Keratinocyte (primary cell): Measurements from ENCODE around the gene HIVEP2. TPM values are rescaled to one million over a fixed set of nuclear protein-coding genes. Genes with fewer than 3 reads are reported as not detected.

Source experiments
- DNase-seq: peaks from one replicate; pipeline ENCODE4 v3.0.0-alpha.2; 2011; ENCODE audit warnings: low read depth, missing footprints, low spot score
- FAIRE-seq: peaks from 2 replicates; lab custom pipeline; 2011; peaks lifted over from hg19 to GRCh38; lab: Jason Lieb, UNC
- H2AFZ ChIP-seq: 2 replicates; pipeline ENCODE4 v1.6.0; 2012; ENCODE audit warnings: low read length, control low read depth, inconsistent platforms; ENCODE audit not compliant: control insufficient read depth
- H3K27ac ChIP-seq: 2 replicates; pipeline ENCODE4 v1.5.1; 2011; ENCODE audit warnings: low read length; ENCODE audit not compliant: control insufficient read depth, insufficient read depth
- H3K27me3 ChIP-seq: 3 replicates; pipeline ENCODE4 v1.6.0; 2011; ENCODE audit warnings: low read length; ENCODE audit not compliant: control insufficient read depth, insufficient read depth; ENCODE audit errors: extremely low read depth
- H3K36me3 ChIP-seq, 2 experiments: 2 replicates in 1 of 2; 3 replicates in 1 of 2; pipeline ENCODE4 v1.5.1; 2011; ENCODE audit warnings: low read length in 2 of 2, mild to moderate bottlenecking in 1 of 2; ENCODE audit not compliant: control insufficient read depth in 2 of 2, insufficient read depth in 2 of 2; ENCODE audit errors: extremely low read depth in 1 of 2
- H3K4me1 ChIP-seq: 3 replicates; pipeline ENCODE4 v1.5.1; 2011; ENCODE audit warnings: low read length; ENCODE audit not compliant: control insufficient read depth, insufficient read depth; ENCODE audit errors: extremely low read depth
- H3K4me2 ChIP-seq: 3 replicates; pipeline ENCODE4 v1.6.0; 2011; ENCODE audit warnings: low read depth, low read length; ENCODE audit not compliant: control insufficient read depth, insufficient read depth; ENCODE audit errors: extremely low read depth
- H3K4me3 ChIP-seq, 3 experiments: fragments of 200-600 bp in 1 of 3; sonication (generic) in 1 of 3; 2 replicates in 2 of 3; 3 replicates in 1 of 3; pipeline ENCODE4 v1.5.1; 2011 to 2016; ENCODE audit warnings: low read length in 3 of 3, mild to moderate bottlenecking in 3 of 3, control low read depth in 2 of 3, inconsistent platforms in 1 of 3, low read depth in 1 of 3, mixed read lengths in 1 of 3, mixed run types in 1 of 3, moderate library complexity in 1 of 3; ENCODE audit not compliant: control insufficient read depth in 2 of 3, insufficient read depth in 2 of 3; ENCODE audit errors: extremely low read depth in 1 of 3
- H3K79me2 ChIP-seq: 2 replicates; pipeline ENCODE4 v1.6.0; 2012; ENCODE audit warnings: low read length; ENCODE audit not compliant: control insufficient read depth, insufficient read depth
- H3K9ac ChIP-seq: 3 replicates; pipeline ENCODE4 v1.6.0; 2011; ENCODE audit warnings: low read length; ENCODE audit not compliant: control insufficient read depth, insufficient read depth; ENCODE audit errors: extremely low read depth
- H3K9me1 ChIP-seq: 3 replicates; pipeline ENCODE4 v1.6.0; 2011; ENCODE audit warnings: low read length; ENCODE audit not compliant: control insufficient read depth, insufficient read depth; ENCODE audit errors: extremely low read depth
- H3K9me3 ChIP-seq: 2 replicates; pipeline ENCODE4 v1.5.1; 2012; ENCODE audit warnings: low read depth, low read length; ENCODE audit not compliant: control insufficient read depth
- H4K20me1 ChIP-seq: 3 replicates; pipeline ENCODE4 v1.6.0; 2011; ENCODE audit warnings: low read length; ENCODE audit not compliant: control insufficient read depth, insufficient read depth; ENCODE audit errors: extremely low read depth
- CTCF ChIP-seq, 3 experiments: IDR thresholded peaks in 1 of 3; conservative IDR thresholded peaks in 1 of 3; optimal IDR thresholded peaks in 1 of 3; 2 replicates in 2 of 3; 3 replicates in 1 of 3; pipeline versions ENCODE3 to v1.5.1; 2011; ENCODE audit warnings: low read length in 3 of 3, mild to moderate bottlenecking in 3 of 3, moderate library complexity in 2 of 3, control low read depth in 1 of 3, inconsistent platforms in 1 of 3; ENCODE audit not compliant: insufficient read depth in 2 of 3; ENCODE audit errors: extremely low read depth in 1 of 3
- EZH2 ChIP-seq: IDR thresholded peaks from one replicate; pipeline ENCODE4 v1.6.1; 2012; ENCODE audit warnings: inconsistent platforms, mild to moderate bottlenecking, low read length, moderate library complexity
- dilution Hi-C: fragments of 300-500 bp; cut with MboI; formaldehyde crosslinking; loops from one replicate; pipeline ENCODE4 v1.7.0; 2020; ENCODE audit warnings: low sequenced_read_pairs; ENCODE audit not compliant: extremely low pct_ligation_motif_present
- polyA plus RNA-seq, 5 experiments: library from polyadenylated mRNA; depleted of rRNA in 3 of 5; stranded (reverse) in 3 of 5; stranded (forward) in 1 of 5; unstranded in 1 of 5; fragments of >200 nt; gene quantifications; 1 replicate in 1 of 5; 2 replicates in 3 of 5; 3 replicates in 1 of 5; pipeline versions ENCODE4 v1.2.1 to v1.2.3, GENCODE V29; 2011 to 2012; ENCODE audit warnings: missing spikeins in 2 of 5, low read depth in 1 of 5, low replicate concordance in 1 of 5

The HIVEP2 gene
- polyA plus RNA-seq, 1 donor (not counting 4 experiments of a cell fraction or from before 2014, with no cell fraction given) = 8.9 TPM

GRCh38 chr6:142829556-142829955 is 115.4 kb downstream of the HIVEP2 start:
- no peaks in the 10 kb centered on the region for H3K27me3 ChIP-seq
- H4K20me1 ChIP-seq = no peaks in the 10 kb centered on the region
- TF ChIP-seq EZH2 = no peak
- no peak for TF ChIP-seq CTCF (optimal IDR thresholded peaks at IDR 0.05 in 1 of 3, IDR thresholded peaks at IDR 0.05 in 1 of 3, conservative IDR thresholded peaks at IDR 0.05 in 1 of 3; ENCODE audit: extremely low read depth in 1 of 3, insufficient read depth in 2 of 3, low read length in 3 of 3)
- no peak overlapping the region for H3K4me3 ChIP-seq
- dilution Hi-C loops = no loop called here
- H3K4me2 ChIP-seq = no peak overlapping the region
- no peak for DNase-seq
- H3K9me1 ChIP-seq = no peaks in the 10 kb centered on the region
- H3K9me3 ChIP-seq = no peaks in the 10 kb centered on the region
- no peak overlapping the region for H3K9ac ChIP-seq
- H3K4me1 ChIP-seq = peaks cover 27% of the 10 kb centered on the region
- H3K27ac ChIP-seq = no peak overlapping the region
- no peak for FAIRE-seq
- no peaks in the 10 kb centered on the region for H3K79me2 ChIP-seq
- H3K36me3 ChIP-seq = no peaks in the 10 kb centered on the region
- H2AFZ ChIP-seq = no peak overlapping the region

- H3K9me1 ChIP-seq = no peaks in the 10 kb centered on the region
- H3K27me3 ChIP-seq = no peaks in the 10 kb centered on the region
- no peak overlapping the region for H3K27ac ChIP-seq
- no peaks in the 10 kb centered on the region for H3K9me3 ChIP-seq
- peaks cover 2% of the 10 kb centered on the region for H3K79me2 ChIP-seq
- DNase-seq (no peak), FAIRE-seq (no peak)
- TF ChIP-seq EZH2 (no peak), CTCF (optimal IDR thresholded peaks at IDR 0.05 in 1 of 3, IDR thresholded peaks at IDR 0.05 in 1 of 3, conservative IDR thresholded peaks at IDR 0.05 in 1 of 3; ENCODE audit: extremely low read depth in 1 of 3, insufficient read depth in 2 of 3, low read length in 3 of 3) (no peak)
- H4K20me1 ChIP-seq = no peaks in the 10 kb centered on the region
- no peak overlapping the region for H2AFZ ChIP-seq
- H3K36me3 ChIP-seq = no peaks in the 10 kb centered on the region
- peaks cover 19% of the 10 kb centered on the region for H3K4me1 ChIP-seq
- H3K4me2 ChIP-seq = no peak overlapping the region
- no peak overlapping the region for H3K4me3 ChIP-seq
- no peak overlapping the region for H3K9ac ChIP-seq
- dilution Hi-C loops = no loop called here
Measured at GRCh38 chr6:142827991-142828390, 117.0 kb downstream of the HIVEP2 start.
